GM23248 (cell line): Measurements from ENCODE around the gene MGAT4A. TPM values are rescaled to one million over a fixed set of nuclear protein-coding genes. Genes with fewer than 3 reads are reported as not detected.

Source experiments
- DNase-seq: peaks from one replicate; pipeline ENCODE4 v3.0.0-alpha.2; 2015
- H2AFZ ChIP-seq: fragments of 200-600 bp; sonication (generic); 2 replicates; pipeline ENCODE4 v1.6.1; 2016; ENCODE audit warnings: antibody characterized with exemption
- H3F3A ChIP-seq: fragments of 200-600 bp; sonication (generic); 2 replicates; pipeline ENCODE4 v1.6.1; 2016; ENCODE audit warnings: mild to moderate bottlenecking, antibody characterized with exemption, mixed run types; ENCODE audit not compliant: insufficient read depth
- H3K27ac ChIP-seq: fragments of 200-600 bp; sonication (generic); 2 replicates; pipeline ENCODE4 v1.5.1; 2016; ENCODE audit warnings: mild to moderate bottlenecking
- H3K27me3 ChIP-seq: fragments of 200-600 bp; sonication (generic); replicated peaks from 2 replicates; pipeline ENCODE4 v1.6.1; 2016; ENCODE audit warnings: mild to moderate bottlenecking; ENCODE audit not compliant: insufficient read depth
- H3K36me3 ChIP-seq: fragments of 200-600 bp; sonication (generic); 2 replicates; pipeline ENCODE4 v1.6.1; 2016; ENCODE audit warnings: low read depth, mild to moderate bottlenecking
- H3K4me1 ChIP-seq: fragments of 200-600 bp; sonication (generic); 2 replicates; pipeline ENCODE4 v1.6.1; 2016; ENCODE audit warnings: mild to moderate bottlenecking; ENCODE audit not compliant: insufficient read depth
- H3K4me2 ChIP-seq: fragments of 200-600 bp; sonication (generic); one replicate; pipeline ENCODE4 v1.6.1; 2016; ENCODE audit warnings: mild to moderate bottlenecking; ENCODE audit not compliant: unreplicated experiment
- H3K4me3 ChIP-seq: fragments of 200-600 bp; sonication (generic); 2 replicates; pipeline ENCODE4 v1.5.1; 2016; ENCODE audit warnings: mild to moderate bottlenecking
- H3K79me2 ChIP-seq: fragments of 200-600 bp; sonication (generic); 2 replicates; pipeline ENCODE4 v1.6.1; 2016; ENCODE audit warnings: mild to moderate bottlenecking; ENCODE audit not compliant: insufficient read depth
- H3K9ac ChIP-seq: fragments of 200-600 bp; sonication (generic); 2 replicates; pipeline ENCODE4 v1.6.1; 2016; ENCODE audit warnings: mild to moderate bottlenecking
- H3K9me2 ChIP-seq: fragments of 200-600 bp; sonication (generic); 2 replicates; pipeline ENCODE4 v1.6.1; 2016; ENCODE audit warnings: mixed run types, mild to moderate bottlenecking, moderate library complexity; ENCODE audit not compliant: insufficient read depth
- H3K9me3 ChIP-seq: fragments of 200-600 bp; sonication (generic); one replicate; pipeline ENCODE4 v1.6.1; 2017; ENCODE audit warnings: low read depth
- H4K20me1 ChIP-seq: fragments of 200-600 bp; sonication (generic); 2 replicates; pipeline ENCODE4 v1.6.0; 2016; ENCODE audit not compliant: insufficient read depth
- EZH2 ChIP-seq: fragments of 200-600 bp; sonication (generic); IDR thresholded peaks from 2 replicates; pipeline ENCODE4 v1.6.1; 2018; ENCODE audit warnings: antibody characterized with exemption, mild to moderate bottlenecking; ENCODE audit not compliant: insufficient read depth, poor library complexity, severe bottlenecking
- EZH2phosphoT487 ChIP-seq: fragments of 200-600 bp; sonication (generic); IDR thresholded peaks from 2 replicates; pipeline ENCODE4 v1.6.1; 2018; ENCODE audit warnings: antibody characterized with exemption, moderate library complexity, mild to moderate bottlenecking, low read depth; ENCODE audit not compliant: insufficient read depth
- WGBS, 2 experiments: methylation state at CpG; one replicate each; pipeline ENCODE4 v1.1.6; 2015 to 2017; ENCODE audit warnings: low lambda C conversion rate in 2 of 2, low coverage in 1 of 2; ENCODE audit errors: missing lambda C conversion rate in 2 of 2; 5-methylcytosine and 5-hydroxymethylcytosine counted together
- in situ Hi-C: fragments of 300-500 bp; cut with MboI; formaldehyde crosslinking; loops from 2 replicates; pipeline ENCODE4 v1.15.0; 2020
- polyA plus RNA-seq: library from polyadenylated mRNA; unstranded; fragments of >200 nt; fragmentation: Nextera tagmentation; extraction: Ambion mirVana; gene quantifications from 2 replicates; pipeline ENCODE4 v1.2.1, GENCODE V29; 2016
- total RNA-seq: library from RNA; depleted of rRNA; stranded (reverse); fragments of >200 nt; shearing (Covaris generic); gene quantifications from 2 replicates; pipeline ENCODE4 v1.2.3, GENCODE V29; 2014

Gene MGAT4A
- total and polyA plus RNA-seq, 2 experiments from 2014 or later = under 0.01 TPM; not detected in 1

DNA sequence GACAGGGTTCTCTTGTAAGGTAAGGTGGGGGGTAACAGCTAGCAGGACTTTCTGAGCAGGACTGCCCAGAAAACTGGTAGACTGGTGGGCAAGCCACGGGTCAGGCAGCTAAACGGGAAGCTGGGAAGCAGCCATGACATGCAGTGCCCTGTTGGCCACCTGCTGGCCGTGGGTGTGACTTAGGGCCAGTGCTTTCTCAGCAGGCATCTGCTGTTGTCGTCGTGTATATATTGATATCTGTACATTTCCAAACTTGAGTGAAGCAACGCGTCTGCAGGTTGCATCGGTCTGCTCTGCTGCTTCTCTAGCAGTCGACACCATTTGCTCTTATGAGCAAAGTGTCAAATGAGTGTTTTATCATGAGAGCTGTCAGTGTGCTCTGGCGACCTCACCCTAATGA, 153.6 kb downstream of the MGAT4A start:
- DNase-seq = no peak
- Histone ChIP-seq H3K9ac (no peak overlapping the region), H3K4me1 (no peaks in the 10 kb centered on the region), H3K79me2 (no peaks in the 10 kb centered on the region), H3K9me3 (no peaks in the 10 kb centered on the region), H3K4me2 (no peak overlapping the region), H3K4me3 (no peak overlapping the region), H3K27ac (no peak overlapping the region), H3F3A (no peaks in the 10 kb centered on the region), H3K27me3 (no peaks in the 10 kb centered on the region), H3K9me2 (no peaks in the 10 kb centered on the region), H4K20me1 (no peaks in the 10 kb centered on the region), H2AFZ (no peak overlapping the region), H3K36me3 (no peaks in the 10 kb centered on the region)
- 75 to 76% methylated on average over 10 of the region's 10 CpGs for WGBS, 2 experiments
- no peak for TF ChIP-seq EZH2phosphoT487
- TF ChIP-seq EZH2 = no peak
- in situ Hi-C loops = no loop called here

DNA sequence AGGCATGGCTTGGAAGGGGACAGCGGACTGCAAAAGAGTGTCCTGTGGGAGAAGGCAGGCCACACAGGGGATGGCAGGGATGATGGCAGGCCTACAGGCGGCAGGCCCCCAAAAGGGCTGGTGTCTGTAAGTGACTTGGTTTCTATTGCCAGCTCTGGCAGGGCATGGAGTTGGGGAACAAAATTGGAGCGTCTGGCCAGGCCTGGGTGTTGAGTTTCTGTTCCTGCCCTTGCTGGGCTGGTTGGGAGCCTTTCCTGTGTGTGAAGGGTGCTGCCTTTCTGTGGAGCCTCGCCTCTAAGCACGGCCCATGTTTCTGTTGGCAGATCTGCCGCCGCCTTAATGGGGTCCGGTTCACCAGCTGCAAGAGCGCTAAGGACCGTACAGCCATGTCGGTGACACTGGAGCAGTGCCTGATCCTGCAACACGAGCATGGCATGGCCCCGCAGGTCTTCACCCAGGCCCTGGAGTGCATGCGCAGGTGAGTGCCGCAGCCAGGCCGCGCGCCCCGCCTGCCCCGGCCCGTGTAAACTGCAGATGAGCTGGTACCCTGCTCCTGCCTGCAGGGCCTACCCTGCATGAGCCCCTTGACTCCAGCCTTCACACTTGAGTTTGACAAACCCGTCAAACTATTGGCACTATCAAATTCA, 154.1 kb downstream of the MGAT4A start:
- Histone ChIP-seq H3K4me3 (no peak overlapping the region), H3K79me2 (no peaks in the 10 kb centered on the region), H3K27me3 (no peaks in the 10 kb centered on the region), H3K27ac (no peak overlapping the region), H3K4me1 (no peaks in the 10 kb centered on the region), H3K36me3 (no peaks in the 10 kb centered on the region), H3F3A (no peaks in the 10 kb centered on the region), H3K9me2 (no peaks in the 10 kb centered on the region), H3K4me2 (no peak overlapping the region), H3K9ac (no peak overlapping the region), H2AFZ (no peak overlapping the region), H4K20me1 (no peaks in the 10 kb centered on the region), H3K9me3 (no peaks in the 10 kb centered on the region)
- no peak for TF ChIP-seq EZH2
- TF ChIP-seq EZH2phosphoT487 = no peak
- in situ Hi-C loops = no loop called here
- 94 to 96% methylated on average over 22 of the region's 22 CpGs for WGBS, 2 experiments
- no peak for DNase-seq

DNA sequence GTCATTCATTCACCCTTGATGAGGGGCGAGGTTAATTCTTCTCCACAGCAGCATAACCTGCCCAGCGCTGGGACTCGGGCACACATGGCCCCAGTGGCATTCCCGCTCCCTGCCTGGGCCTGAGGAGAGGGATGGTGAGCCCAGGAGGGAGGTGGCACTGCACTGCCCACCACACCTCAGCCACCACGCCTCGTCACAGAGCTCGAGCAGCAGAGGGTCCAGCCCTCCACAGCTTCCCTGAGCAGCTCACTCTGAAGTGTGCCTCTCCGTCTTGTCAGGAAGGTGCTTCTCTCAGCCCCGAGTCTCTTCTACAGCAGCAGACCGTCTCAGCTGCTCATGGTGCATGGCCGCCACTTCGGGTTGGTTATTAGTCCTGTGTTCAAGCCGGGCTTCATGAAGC, 157.5 kb downstream of the MGAT4A start:
- H3K4me2 ChIP-seq = no peak overlapping the region
- H3K9ac ChIP-seq = no peak overlapping the region
- no peaks in the 10 kb centered on the region for H4K20me1 ChIP-seq
- H3F3A ChIP-seq = no peaks in the 10 kb centered on the region; the same call in 1 of the 2 replicates
- no peak overlapping the region for H3K27ac ChIP-seq
- no peaks in the 10 kb centered on the region for H3K9me2 ChIP-seq
- H3K79me2 ChIP-seq = no peaks in the 10 kb centered on the region
- no peaks in the 10 kb centered on the region for H3K27me3 ChIP-seq
- H3K4me3 ChIP-seq = no peak overlapping the region
- WGBS, 2 experiments = 91% methylated on average over 13 of the region's 13 CpGs
- DNase-seq = no peak
- in situ Hi-C loops = no loop called here
- H2AFZ ChIP-seq = no peak overlapping the region
- H3K36me3 ChIP-seq = no peaks in the 10 kb centered on the region
- peaks cover 3% of the 10 kb centered on the region; the same call in 1 of the 2 replicates for H3K4me1 ChIP-seq
- no peak for TF ChIP-seq EZH2phosphoT487
- no peak for TF ChIP-seq EZH2
- no peaks in the 10 kb centered on the region for H3K9me3 ChIP-seq

GRCh38 chr2:98572676-98573075, 158.3 kb downstream of the MGAT4A start:
- TF ChIP-seq EZH2 = no peak
- no peak for TF ChIP-seq EZH2phosphoT487
- no peaks in the 10 kb centered on the region for H3K36me3 ChIP-seq
- no peaks in the 10 kb centered on the region for H4K20me1 ChIP-seq
- no peak for DNase-seq
- no peak overlapping the region for H3K9ac ChIP-seq
- WGBS, 2 experiments = 83 to 90% methylated on average over 15 of the region's 15 CpGs
- in situ Hi-C loops = no loop called here
- no peaks in the 10 kb centered on the region for H3K79me2 ChIP-seq
- H3K9me3 ChIP-seq = no peaks in the 10 kb centered on the region
- no peak overlapping the region for H3K27ac ChIP-seq
- H3K27me3 ChIP-seq = no peaks in the 10 kb centered on the region
- H3K4me1 ChIP-seq = peaks cover 9% of the 10 kb centered on the region; the same call in 1 of the 2 replicates
- H3K4me2 ChIP-seq = no peak overlapping the region
- H3F3A ChIP-seq = no peaks in the 10 kb centered on the region; the same call in 1 of the 2 replicates
- H3K9me2 ChIP-seq = no peaks in the 10 kb centered on the region
- H2AFZ ChIP-seq = no peak overlapping the region
- H3K4me3 ChIP-seq = no peak overlapping the region

DNA sequence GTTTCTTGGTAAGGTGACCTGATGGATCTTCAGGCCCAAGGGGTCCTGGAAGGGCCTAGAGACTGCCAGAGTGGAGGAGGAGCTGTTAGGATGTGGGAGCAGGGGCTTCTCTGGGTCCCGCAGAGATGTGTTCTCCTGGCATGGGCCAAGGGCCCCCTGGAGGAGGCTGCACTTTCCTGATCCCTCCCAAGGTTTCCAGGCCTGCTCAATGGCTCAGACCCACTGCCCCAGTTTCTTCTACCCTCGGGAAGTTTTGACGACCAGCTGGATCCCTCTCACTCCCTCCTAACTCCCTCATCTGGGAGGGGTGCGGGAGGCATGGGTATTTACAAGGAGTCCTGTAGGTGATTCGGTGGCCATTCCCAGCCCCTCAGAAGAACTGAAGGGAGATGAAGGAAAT, 158.7 kb downstream of the MGAT4A start:
- in situ Hi-C loops = no loop called here
- Histone ChIP-seq H3K9ac (no peak overlapping the region), H3K9me2 (no peaks in the 10 kb centered on the region), H3K36me3 (no peaks in the 10 kb centered on the region), H4K20me1 (no peaks in the 10 kb centered on the region), H3K9me3 (no peaks in the 10 kb centered on the region), H3F3A (no peaks in the 10 kb centered on the region; the same call in 1 of the 2 replicates), H2AFZ (no peak overlapping the region), H3K4me3 (no peak overlapping the region), H3K4me1 (peaks cover 9% of the 10 kb centered on the region; the same call in 1 of the 2 replicates), H3K27ac (no peak overlapping the region), H3K27me3 (no peaks in the 10 kb centered on the region), H3K4me2 (no peak overlapping the region), H3K79me2 (no peaks in the 10 kb centered on the region)
- TF ChIP-seq EZH2 = no peak
- no peak for TF ChIP-seq EZH2phosphoT487
- no peak for DNase-seq
- WGBS, 2 experiments = 72 to 76% methylated on average over 5 of the region's 5 CpGs
